Epidermal melanocyte (primary cell): ENCODE results near the gene FBXW12.
A peak's percentile ranks its signal among the peaks of the same experiment; 100 is the strongest.

ENCODE experiments used
- DNase-seq: peaks from one replicate; pipeline ENCODE4 v3.0.0; 2011; ENCODE audit warnings: low spot score; ENCODE audit not compliant: insufficient read length

Gene FBXW12

GRCh38 chr3:48434591-48435222, 62.7 kb downstream of the FBXW12 start:
- DNase-seq = peak; percentile 4

DNA sequence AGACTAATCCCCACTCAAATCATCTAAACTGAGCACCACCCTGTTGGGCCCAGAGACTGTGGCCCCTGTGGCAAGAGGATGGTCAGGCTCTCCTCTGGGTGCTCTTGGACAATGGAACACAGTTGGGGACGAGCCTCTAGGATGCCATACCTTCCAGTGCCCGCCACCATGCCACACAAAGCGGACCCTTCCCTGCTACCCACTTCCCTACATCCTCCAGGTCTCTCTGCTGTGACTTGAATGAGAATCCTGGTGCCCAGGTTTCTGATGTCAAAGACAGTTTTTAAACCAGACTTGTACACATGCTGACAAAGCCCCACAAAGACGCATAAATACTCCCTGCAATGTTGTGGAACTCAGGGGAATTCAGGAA, 63.2 kb downstream of the FBXW12 start:
- peak; percentile 5 for DNase-seq

GRCh38 chr3:48435774-48436476, 63.9 kb downstream of the FBXW12 start:
- DNase-seq = peak; percentile 89

GRCh38 chr3:48436477-48436787, 64.4 kb downstream of the FBXW12 start:
- DNase-seq = no peak

GRCh38 chr3:48436855-48437254, 64.8 kb downstream of the FBXW12 start:
- DNase-seq = no peak

GRCh38 chr3:48437812-48438211, 65.8 kb downstream of the FBXW12 start:
- DNase-seq = no peak

GRCh38 chr3:48439820-48440589, 68.0 kb downstream of the FBXW12 start, which contains the start of the genes CCDC51 and TMA7:
TSS of gene CCDC51 (minus strand) at chr3:48440119. CDS start at chr3:48435128, 4,991 bp downstream.
TSS of gene TMA7 (plus strand) at chr3:48440257. CDS start at chr3:48440297, 40 bp downstream.
- peak; percentile 97 for DNase-seq

DNA sequence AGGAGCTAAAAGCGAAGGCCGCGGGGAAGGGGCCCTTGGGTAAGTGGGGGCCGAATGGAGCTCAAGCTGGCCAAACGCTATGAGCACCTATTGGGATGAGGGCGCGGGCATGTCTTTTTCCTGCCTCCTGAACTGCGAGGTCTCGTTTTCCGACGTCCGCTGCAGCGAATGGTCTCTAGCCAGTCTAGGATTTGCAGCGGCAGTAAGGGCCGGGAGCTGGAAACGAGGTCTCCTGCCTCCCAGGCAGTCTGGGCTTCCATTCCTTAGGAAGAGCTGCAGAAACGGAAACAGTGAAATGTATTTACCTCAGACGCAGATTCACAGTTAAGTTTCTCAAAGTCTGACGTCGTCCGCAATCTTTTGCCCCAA, 68.6 kb downstream of the FBXW12 start:
- no peak for DNase-seq

DNA sequence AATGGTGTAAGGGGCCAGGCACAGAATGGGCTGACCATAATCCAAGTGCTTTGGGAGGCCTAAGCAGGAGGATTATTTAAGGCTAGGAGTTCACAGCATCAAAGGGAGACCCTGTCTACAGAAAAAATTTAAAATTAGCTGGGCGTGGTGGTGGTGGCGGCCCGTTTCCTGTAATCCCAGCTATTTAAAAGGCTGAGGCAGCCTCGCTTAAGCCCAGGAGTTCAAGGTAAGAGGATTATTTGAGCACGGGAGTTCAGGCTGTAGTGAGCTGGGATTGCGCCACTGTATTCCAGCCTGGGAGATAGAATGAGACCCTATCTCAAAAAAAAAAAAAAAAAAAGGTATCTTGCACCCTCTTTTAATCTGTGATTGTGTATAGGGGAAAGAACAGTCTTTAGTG, 69.9 kb downstream of the FBXW12 start:
- DNase-seq = no peak
